Activated CD4-positive, alpha-beta T cell treated with anti-CD3 and anti-CD28 coated beads for 1 hour (primary cell): ENCODE data around the gene PROSER2.
"Not testable (repeated sequence)": the region's sequence is repeated elsewhere in the genome, so short reads cannot be mapped to it uniquely, and the experiment has no call there.

ENCODE experiments used
- DNase-seq: peaks from one replicate; pipeline ENCODE4 v3.0.0-alpha.2; 2020

PROSER2 gene

GRCh38 chr10:11837372-11838161, 14.4 kb downstream of the PROSER2 start:
- no peak for DNase-seq

- DNase-seq, result no peak
Measured at GRCh38 chr10:11838298-11838852, 15.2 kb downstream of the PROSER2 start.

GRCh38 chr10:11841375-11841774, 18.2 kb downstream of the PROSER2 start:
- DNase-seq, result no peak

GRCh38 chr10:11842411-11842810, 19.3 kb downstream of the PROSER2 start:
- no peak for DNase-seq

DNA sequence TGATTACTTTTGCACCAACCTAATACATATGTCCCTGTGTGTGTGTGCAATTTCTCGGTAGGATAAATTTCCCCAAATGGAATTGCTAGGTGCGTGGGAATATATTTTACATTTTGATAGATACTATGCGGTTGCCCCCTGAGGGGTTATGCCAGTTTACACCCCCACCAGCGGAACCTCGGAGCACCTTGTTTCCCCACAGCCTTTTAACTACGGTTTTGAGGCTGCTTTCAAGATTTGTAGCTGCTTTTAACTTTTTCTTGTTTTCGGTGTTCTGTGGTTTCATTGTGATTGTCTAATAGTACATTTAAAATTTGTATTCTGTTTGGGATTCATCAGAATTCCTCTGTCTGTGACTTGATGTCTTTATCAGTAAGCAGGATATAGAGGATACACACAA, 22.0 kb downstream of the PROSER2 start:
- no peak for DNase-seq

- DNase-seq, result no peak
Measured at GRCh38 chr10:11846542-11846941, 23.4 kb downstream of the PROSER2 start.

DNA sequence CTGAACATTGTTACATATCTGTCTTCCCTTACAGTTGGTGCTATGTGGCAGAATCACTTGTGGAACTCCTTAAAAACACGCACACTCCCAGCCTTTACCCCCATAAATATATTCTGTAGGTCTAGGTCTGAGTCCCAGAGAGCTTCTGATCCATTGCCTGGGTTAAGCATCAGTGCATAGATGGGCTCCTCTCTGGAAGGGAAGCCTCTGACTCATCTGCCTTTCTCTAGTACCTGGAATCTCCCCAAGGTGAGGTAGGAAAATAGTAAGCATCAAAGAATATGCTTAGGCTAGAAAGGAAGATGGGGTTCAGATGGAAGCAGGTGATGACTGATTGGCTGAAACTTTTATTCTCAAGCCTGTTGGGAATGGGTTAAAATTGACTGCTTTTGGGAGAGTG, 26.1 kb downstream of the PROSER2 start:
- DNase-seq, result no peak

DNA sequence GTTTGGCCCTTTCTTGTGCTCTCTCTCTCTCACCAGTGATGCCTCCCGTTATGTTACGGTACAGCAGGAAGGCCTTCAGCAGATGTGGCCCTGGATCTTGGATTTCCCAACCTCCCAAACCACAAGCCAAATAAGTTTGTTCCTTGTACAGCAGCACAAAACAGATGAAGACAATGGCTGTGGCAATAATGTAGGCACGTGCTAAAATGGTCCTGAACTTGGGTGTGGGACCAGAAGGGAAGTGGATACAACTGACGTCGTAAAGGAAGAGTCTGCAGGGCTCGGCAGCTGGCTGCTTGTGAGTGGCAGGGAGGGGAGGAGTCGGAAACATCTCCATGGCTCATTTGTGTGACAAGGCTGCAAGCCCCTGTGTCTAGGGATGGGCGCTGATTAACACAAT, 26.8 kb downstream of the PROSER2 start:
- no peak for DNase-seq

DNA sequence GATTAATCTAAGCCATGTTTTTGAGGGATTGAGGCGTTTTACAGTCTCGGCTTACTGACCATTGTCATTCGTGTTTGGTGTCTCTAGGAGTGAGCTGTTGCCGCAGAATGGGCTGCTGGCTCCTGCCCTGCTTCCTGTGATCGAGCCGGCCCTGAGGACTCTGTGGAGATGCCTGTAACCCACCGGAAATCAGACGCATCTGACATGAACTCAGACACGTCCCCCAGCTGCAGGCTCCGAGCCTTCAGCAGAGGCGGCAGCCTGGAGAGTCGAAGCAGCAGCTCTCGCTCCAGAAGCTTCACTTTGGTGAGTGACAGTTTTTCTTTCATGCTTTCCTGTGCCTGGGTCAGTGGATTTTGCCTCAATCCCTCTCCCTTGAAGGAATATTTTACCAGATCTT, 28.8 kb downstream of the PROSER2 start:
- no peak for DNase-seq

DNA sequence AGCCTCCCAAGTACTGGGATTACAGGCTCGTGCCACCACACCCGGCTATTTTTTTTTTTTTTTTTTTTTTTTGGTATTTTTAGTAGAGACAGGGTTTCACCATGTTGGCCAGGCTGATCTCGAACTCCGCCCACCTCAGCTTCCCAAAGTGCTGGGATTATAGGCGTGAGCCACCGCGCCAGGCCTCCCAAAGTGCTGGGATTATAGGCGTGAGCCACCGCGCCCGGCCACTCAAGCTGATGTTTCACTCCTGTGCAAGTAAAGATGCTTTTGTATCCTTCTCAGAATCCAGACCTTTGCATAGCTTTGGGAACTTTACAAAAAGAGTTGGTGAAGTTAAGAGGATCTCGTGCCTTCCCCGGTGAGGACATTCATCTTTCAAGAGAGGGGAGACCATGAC, 29.5 kb downstream of the PROSER2 start:
- not testable (repeated sequence) for DNase-seq

GRCh38 chr10:11853468-11853867, 30.3 kb downstream of the PROSER2 start:
- DNase-seq, result no peak

GRCh38 chr10:11854301-11854700, 31.1 kb downstream of the PROSER2 start:
- no peak for DNase-seq

DNA sequence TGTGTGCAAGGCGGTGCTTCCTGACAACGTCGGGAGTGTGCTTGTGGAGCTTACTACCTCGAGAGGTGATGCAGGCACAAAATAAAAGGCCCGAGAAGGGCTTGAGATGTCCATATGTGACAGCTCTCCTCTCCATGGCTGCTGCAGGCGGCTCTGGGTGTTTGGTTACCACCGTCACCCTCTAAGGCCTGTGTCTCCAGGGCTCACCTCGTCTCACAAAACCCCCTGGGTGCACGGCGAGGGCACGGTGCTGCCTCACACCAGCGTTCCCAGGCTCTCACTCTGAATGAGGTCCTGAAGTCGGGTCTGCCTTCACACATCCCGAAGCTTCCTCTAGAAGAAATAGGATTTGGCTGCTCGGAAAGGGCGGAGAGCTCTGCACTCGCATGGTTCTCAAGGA, 32.9 kb downstream of the PROSER2 start:
- no peak for DNase-seq

- DNase-seq, result no peak
Measured at GRCh38 chr10:11856678-11857077, 33.5 kb downstream of the PROSER2 start.

GRCh38 chr10:11858093-11858492, 34.9 kb downstream of the PROSER2 start:
- DNase-seq, result no peak

GRCh38 chr10:11861341-11861740, 38.2 kb downstream of the PROSER2 start:
- DNase-seq, result no peak

GRCh38 chr10:11861811-11862428, 38.8 kb downstream of the PROSER2 start:
- DNase-seq, result no peak

GRCh38 chr10:11863353-11864109, 40.4 kb downstream of the PROSER2 start:
- peak; percentile 23 for DNase-seq

GRCh38 chr10:11864727-11865126, 41.6 kb downstream of the PROSER2 start:
- DNase-seq, result no peak

GRCh38 chr10:11865561-11865960, 42.4 kb downstream of the PROSER2 start:
- no peak for DNase-seq

DNA sequence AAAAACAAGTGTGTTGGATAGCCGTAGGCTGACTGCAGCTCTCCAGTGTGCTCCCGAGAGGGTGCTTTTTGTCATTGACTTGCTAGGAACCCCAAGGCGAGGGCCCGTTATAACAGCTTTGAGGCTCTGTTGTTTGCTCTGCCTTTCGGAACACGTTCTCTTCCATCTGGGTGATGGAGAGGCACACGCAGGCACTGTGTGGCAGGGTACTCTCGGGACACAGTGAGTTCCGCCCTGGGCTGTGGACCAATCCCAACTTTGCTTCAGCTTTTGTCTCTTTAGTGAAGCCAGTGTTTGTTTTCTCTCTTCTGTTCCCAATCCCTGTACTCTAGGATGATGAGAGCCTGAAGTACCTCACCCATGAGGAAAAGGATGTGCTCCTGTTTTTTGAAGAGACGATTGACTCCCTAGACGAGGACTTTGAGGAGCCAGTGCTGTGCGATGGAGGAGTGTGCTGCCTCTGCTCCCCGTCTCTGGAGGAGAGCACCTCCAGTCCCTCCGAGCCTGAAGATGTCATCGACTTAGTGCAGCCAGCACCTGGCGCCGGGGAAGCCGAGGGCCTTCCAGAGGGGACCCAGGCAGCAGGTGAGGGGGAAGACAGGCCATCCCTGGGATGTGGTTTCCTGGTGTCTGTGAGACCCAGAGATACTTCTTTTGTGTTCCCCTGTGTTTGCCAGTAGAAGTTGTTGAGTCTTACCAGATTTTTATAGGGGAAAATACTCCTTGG, 43.2 kb downstream of the PROSER2 start:
- DNase-seq, result no peak

- no peak for DNase-seq
Measured at GRCh38 chr10:11869219-11869618, 46.1 kb downstream of the PROSER2 start.
